IMR-90 (cell line): ENCODE results near the gene SYCN. TPM values are rescaled to one million over a fixed set of nuclear protein-coding genes. Genes with fewer than 3 reads are reported as not detected.

Source experiments
- ATAC-seq: fragments of 200-7000 bp; cut with Tn5 transposase; 2 replicates; pipeline ENCODE4 v1.9.1; 2020; ENCODE audit warnings: low read depth, mild to moderate bottlenecking, moderate library complexity
- BruUV-seq: library from RNA; stranded (reverse); fragments of 400-500 nt; replicated peaks from 2 replicates; lab custom pipeline; 2021; lab: Mats Ljungman, UMichigan
- CTCF ChIA-PET: fragments of 300-600 bp; formaldehyde crosslinking; extraction: SDS; loops from one replicate; lab custom pipeline; 2021; ENCODE audit warnings: antibody characterized with exemption; lab: Yijun Ruan, JAX
- POLR2A ChIA-PET: fragments of 300-600 bp; sonication (Branson Sonifier 250); formaldehyde crosslinking; loops from one replicate; lab custom pipeline; 2022; ENCODE audit warnings: antibody characterized with exemption; ENCODE audit not compliant: unreplicated experiment; lab: Charles Lee
- DNase-seq: peaks from one replicate; pipeline ENCODE4 v3.0.0; 2013
- H2AFZ ChIP-seq: replicated peaks from 2 replicates; pipeline ENCODE3; 2013; ENCODE audit warnings: low read length, mild to moderate bottlenecking; ENCODE audit not compliant: poor library complexity
- H2AK5ac ChIP-seq: 2 replicates; pipeline ENCODE4 v1.6.1; 2013; ENCODE audit warnings: low read depth, low read length, inconsistent platforms
- H2AK9ac ChIP-seq: replicated peaks from 2 replicates; pipeline ENCODE3; 2013; ENCODE audit warnings: mild to moderate bottlenecking, low read depth, low read length, moderate library complexity; ENCODE audit not compliant: poor library complexity
- H2BK120ac ChIP-seq: 2 replicates; pipeline ENCODE4 v1.6.1; 2013; ENCODE audit warnings: low read depth, low read length, inconsistent platforms
- H2BK15ac ChIP-seq: 3 replicates; pipeline ENCODE4 v1.6.1; 2013; ENCODE audit warnings: low read depth, low read length, inconsistent platforms
- H2BK20ac ChIP-seq: 2 replicates; pipeline ENCODE4 v1.6.1; 2013; ENCODE audit warnings: low read depth, mild to moderate bottlenecking, inconsistent platforms, low read length, moderate library complexity
- H2BK5ac ChIP-seq: 2 replicates; pipeline ENCODE4 v1.6.1; 2013; ENCODE audit warnings: mild to moderate bottlenecking, low read depth, low read length, inconsistent platforms; ENCODE audit not compliant: poor library complexity, severe bottlenecking
- H3K14ac ChIP-seq: replicated peaks from 2 replicates; pipeline ENCODE4 v1.6.1; 2013; ENCODE audit warnings: low read depth, low read length, inconsistent platforms
- H3K18ac ChIP-seq: 2 replicates; pipeline ENCODE4 v1.6.1; 2013; ENCODE audit warnings: low read depth, low read length, control low read depth
- H3K23ac ChIP-seq: 2 replicates; pipeline ENCODE4 v1.6.1; 2013; ENCODE audit warnings: low read depth, low read length, inconsistent platforms
- H3K27ac ChIP-seq: 2 replicates; pipeline ENCODE4 v1.5.1; 2013; ENCODE audit warnings: mild to moderate bottlenecking, control low read depth, low read length; ENCODE audit not compliant: insufficient read depth
- H3K27me3 ChIP-seq: 2 replicates; pipeline ENCODE4 v1.6.1; 2013; ENCODE audit warnings: low read length; ENCODE audit not compliant: control insufficient read depth, insufficient read depth
- H3K36me3 ChIP-seq: 2 replicates; pipeline ENCODE4 v1.6.1; 2013; ENCODE audit warnings: low read length, mixed read lengths; ENCODE audit not compliant: control insufficient read depth, insufficient read depth
- H3K4ac ChIP-seq: 2 replicates; pipeline ENCODE4 v1.6.1; 2013; ENCODE audit warnings: low read depth, low read length, inconsistent platforms
- H3K4me1 ChIP-seq: 2 replicates; pipeline ENCODE4 v1.6.1; 2013; ENCODE audit warnings: low read length, mixed read lengths; ENCODE audit not compliant: control insufficient read depth, insufficient read depth
- H3K4me2 ChIP-seq: 2 replicates; pipeline ENCODE4 v1.6.1; 2013; ENCODE audit warnings: low read depth, mild to moderate bottlenecking, control low read depth, low read length, moderate library complexity
- H3K4me3 ChIP-seq: 2 replicates; pipeline ENCODE4 v1.5.1; 2013; ENCODE audit warnings: low read depth, mild to moderate bottlenecking, control low read depth, low read length, moderate library complexity; ENCODE audit not compliant: insufficient read depth
- H3K56ac ChIP-seq: 2 replicates; pipeline ENCODE4 v1.6.1; 2013; ENCODE audit warnings: low read length, inconsistent platforms; ENCODE audit not compliant: insufficient read depth; ENCODE audit errors: extremely low read depth
- H3K79me1 ChIP-seq, 2 experiments: 2 replicates each; pipeline ENCODE4 v1.6.1; 2013; ENCODE audit warnings: low read length in 2 of 2, inconsistent platforms in 1 of 2, low read depth in 1 of 2
- H3K9ac ChIP-seq: 2 replicates; pipeline ENCODE4 v1.6.1; 2013; ENCODE audit warnings: low read depth, low read length, control low read depth
- H3K9me1 ChIP-seq: 2 replicates; pipeline ENCODE4 v1.6.1; 2013; ENCODE audit warnings: low read length, inconsistent platforms; ENCODE audit not compliant: insufficient read depth
- H3K9me3 ChIP-seq: 2 replicates; pipeline ENCODE4 v1.6.1; 2013; ENCODE audit warnings: low read length; ENCODE audit not compliant: control insufficient read depth, insufficient read depth
- H4K20me1 ChIP-seq: 2 replicates; pipeline ENCODE4 v1.6.1; 2013; ENCODE audit warnings: low read length, inconsistent platforms; ENCODE audit not compliant: insufficient read depth
- H4K5ac ChIP-seq: 2 replicates; pipeline ENCODE4 v1.6.1; 2013; ENCODE audit warnings: mild to moderate bottlenecking, low read depth, low read length, control low read depth
- H4K8ac ChIP-seq, 2 experiments: 2 replicates each; pipeline ENCODE4 v1.6.1; 2013; ENCODE audit warnings: low read depth in 2 of 2, low read length in 2 of 2, control low read depth in 1 of 2, inconsistent platforms in 1 of 2
- H4K91ac ChIP-seq: 2 replicates; pipeline ENCODE4 v1.6.1; 2013; ENCODE audit warnings: low read depth, low read length, inconsistent platforms; ENCODE audit not compliant: insufficient read depth
- BHLHE40 ChIP-seq: fragments of 150-350 bp; IDR thresholded peaks from 2 replicates; pipeline ENCODE4 v1.6.1; 2016; ENCODE audit warnings: mild to moderate bottlenecking, low read depth, low read length
- CEBPB ChIP-seq: IDR thresholded peaks from 2 replicates; pipeline ENCODE4 v1.6.1; 2012; ENCODE audit warnings: low read depth, low read length, improper control_type of control experiment
- CHD1 ChIP-seq: IDR thresholded peaks from 2 replicates; pipeline ENCODE4 v1.6.1; 2012; ENCODE audit warnings: low read depth, low read length, improper control_type of control experiment
- CTCF ChIP-seq: conservative IDR thresholded peaks from 2 replicates; pipeline ENCODE4 v1.5.1; 2012; ENCODE audit warnings: mild to moderate bottlenecking, low read depth, low read length, improper control_type of control experiment
- FOS ChIP-seq: fragments of 150-350 bp; IDR thresholded peaks from 2 replicates; pipeline ENCODE4 v1.6.1; 2016; ENCODE audit warnings: low read depth, low read length
- MAFK ChIP-seq: IDR thresholded peaks from 2 replicates; pipeline ENCODE4 v1.6.1; 2012; ENCODE audit warnings: low read depth, low read length, improper control_type of control experiment
- MAZ ChIP-seq: IDR thresholded peaks from 2 replicates; pipeline ENCODE4 v1.6.1; 2012; ENCODE audit warnings: low read depth, mild to moderate bottlenecking, low read length, improper control_type of control experiment, moderate library complexity, borderline replicate concordance
- MXI1 ChIP-seq: IDR thresholded peaks from 2 replicates; pipeline ENCODE4 v1.6.1; 2012; ENCODE audit warnings: low read depth, mild to moderate bottlenecking, low read length, moderate library complexity, borderline replicate concordance
- NFE2L2 ChIP-seq: fragments of 150-350 bp; IDR thresholded peaks from 2 replicates; pipeline ENCODE4 v1.6.1; 2016; ENCODE audit warnings: low read depth, mild to moderate bottlenecking, low read length
- POLR2A ChIP-seq: IDR thresholded peaks from 2 replicates; pipeline ENCODE4 v1.6.1; 2012; ENCODE audit warnings: mild to moderate bottlenecking, low read depth, low read length
- RAD21 ChIP-seq: IDR thresholded peaks from 2 replicates; pipeline ENCODE4 v1.6.1; 2012; ENCODE audit warnings: low read length, improper control_type of control experiment
- RCOR1 ChIP-seq: IDR thresholded peaks from 2 replicates; pipeline ENCODE4 v1.6.1; 2012; ENCODE audit warnings: mild to moderate bottlenecking, low read length, improper control_type of control experiment; ENCODE audit not compliant: insufficient replicate concordance
- RFX5 ChIP-seq: IDR thresholded peaks from 2 replicates; pipeline ENCODE4 v1.8.0; 2012; ENCODE audit warnings: low read depth, mild to moderate bottlenecking, low read length, moderate library complexity
- SMC3 ChIP-seq: fragments of 150-350 bp; IDR thresholded peaks from 2 replicates; pipeline ENCODE4 v1.6.1; 2016; ENCODE audit warnings: low read depth, mild to moderate bottlenecking, antibody characterized with exemption, low read length, moderate library complexity
- USF2 ChIP-seq: fragments of 150-350 bp; IDR thresholded peaks from 2 replicates; pipeline ENCODE4 v1.6.1; 2017; ENCODE audit warnings: mild to moderate bottlenecking, antibody characterized with exemption, low read length, low read depth
- WGBS, 2 experiments: methylation state at CpG; one replicate each; pipeline versions ENCODE4 v1.1.5 to v1.1.7; 2013; ENCODE audit warnings: missing lambda C conversion rate in 2 of 2; ENCODE audit not compliant: insufficient read length in 1 of 2; ENCODE audit errors: extremely low coverage in 2 of 2; 5-methylcytosine and 5-hydroxymethylcytosine counted together
- dilution Hi-C: fragments of 300-500 bp; cut with HindIII; formaldehyde crosslinking; loops from one replicate; pipeline ENCODE4 v1.14.3; 2018; ENCODE audit warnings: low sequenced_read_pairs; ENCODE audit not compliant: unreplicated experiment
- in situ Hi-C: fragments of 300-500 bp; cut with MboI; formaldehyde crosslinking; loops from 3 replicates; pipeline ENCODE4 v1.14.3; 2019; ENCODE audit warnings: low sequenced_read_pairs, inconsistent platforms, mixed read lengths
- intact Hi-C: fragments of 100-400 bp; cut with micrococcal nuclease; formaldehyde crosslinking; loops from 2 replicates; pipeline ENCODE4 v1.10.0; 2022
- polyA plus RNA-seq, 3 experiments: library from polyadenylated mRNA; depleted of rRNA; stranded (reverse); fragments of >200 nt; gene quantifications; 2 replicates each; pipeline ENCODE4 v1.2.3, GENCODE V29; 2012; ENCODE audit warnings: low replicate concordance in 1 of 3
- total RNA-seq: library from RNA; depleted of rRNA; stranded (reverse); fragments of >200 nt; gene quantifications from 2 replicates; pipeline ENCODE4 v1.2.3, GENCODE V29; 2012
- TF ChIP-seq, protein P1 (sequence below): fragments of 150-350 bp; IDR thresholded peaks from 2 replicates; pipeline ENCODE4 v1.6.1; 2016; ENCODE audit warnings: low read depth, mild to moderate bottlenecking, low read length, moderate library complexity, borderline replicate concordance

The SYCN gene
- total and polyA plus RNA-seq, 2 of the 4 experiments (the other 2 are of a cell fraction): not detected

- no TSS peak for BruUV-seq
- Histone ChIP-seq H3K4me1 (no peaks in the 10 kb centered on the region; the same call in 1 of the 2 replicates), H3K9me3 (no peaks in the 10 kb centered on the region), H3K4me2 (no peak overlapping the region), H3K56ac (no peak overlapping the region), H4K8ac (no peak overlapping the region), H3K27ac (no peak overlapping the region), H2BK20ac (no peak overlapping the region), H4K5ac (no peak overlapping the region), H3K4me3 (no peak overlapping the region), H3K23ac (no peak overlapping the region), H3K79me1 (no peaks in the 10 kb centered on the region), H3K27me3 (peaks cover 44% of the 10 kb centered on the region), H2AFZ (peak overlapping the region; percentile 43), H3K9ac (no peak overlapping the region), H2AK9ac (no peak overlapping the region), H4K91ac (no peak overlapping the region), H2BK120ac (no peak overlapping the region), H3K4ac (no peak overlapping the region), H2BK5ac (no peak overlapping the region), H3K9me1 (no peaks in the 10 kb centered on the region), H3K14ac (no peak overlapping the region), H3K18ac (no peak overlapping the region), H3K36me3 (no peaks in the 10 kb centered on the region), H2BK15ac (no peak overlapping the region), H4K20me1 (no peaks in the 10 kb centered on the region), H2AK5ac (no peak overlapping the region)
- ChIA-PET POLR2A (no interaction called here), CTCF (no interaction called here)
- no peak for DNase-seq
- in situ Hi-C loops (no loop called here), intact Hi-C loops (no loop called here), dilution Hi-C loops (no loop called here)
- 42% methylated on average over 2 of the region's 8 CpGs; no CpG with 5 or more reads in 1 of the 2 experiments for WGBS, 2 experiments
- TF ChIP-seq MXI1 (no peak), NFE2L2 (no peak), SMC3 (no peak), MAFK (no peak), USF2 (no peak), CHD1 (no peak), CEBPB (no peak), RFX5 (no peak), MAZ (no peak), RCOR1 (no peak), CTCF (no peak), BHLHE40 (no peak), FOS (no peak), RAD21 (no peak), POLR2A (no peak)
- TF ChIP-seq, protein P1, sequence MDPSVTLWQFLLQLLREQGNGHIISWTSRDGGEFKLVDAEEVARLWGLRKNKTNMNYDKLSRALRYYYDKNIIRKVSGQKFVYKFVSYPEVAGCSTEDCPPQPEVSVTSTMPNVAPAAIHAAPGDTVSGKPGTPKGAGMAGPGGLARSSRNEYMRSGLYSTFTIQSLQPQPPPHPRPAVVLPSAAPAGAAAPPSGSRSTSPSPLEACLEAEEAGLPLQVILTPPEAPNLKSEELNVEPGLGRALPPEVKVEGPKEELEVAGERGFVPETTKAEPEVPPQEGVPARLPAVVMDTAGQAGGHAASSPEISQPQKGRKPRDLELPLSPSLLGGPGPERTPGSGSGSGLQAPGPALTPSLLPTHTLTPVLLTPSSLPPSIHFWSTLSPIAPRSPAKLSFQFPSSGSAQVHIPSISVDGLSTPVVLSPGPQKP: no peak
- no peak for ATAC-seq
These were observed 10.3 kb downstream of the SYCN start for GRCh38 chr19:39193803-39194202.
